Adrenal gland (tissue), 12 donors: Measurements from ENCODE around the gene ISL1. TPM values are rescaled to one million over a fixed set of nuclear protein-coding genes. Genes with fewer than 3 reads are reported as not detected.
A peak's percentile ranks its signal among the peaks of the same experiment; 100 is the strongest.

ENCODE experiments used
- DNase-seq, 7 donors: peaks; one replicate each; pipeline ENCODE4 v3.0.0-alpha.2; 2019 to 2020
- H3K27ac ChIP-seq, 5 donors: fragments of 200-600 bp; sonication (generic) in 4 of 5; 1 replicate in 3 of 5; 2 replicates in 2 of 5; pipeline versions ENCODE4 v1.5.1 to v1.8.0; 2016 to 2020; ENCODE audit warnings: mild to moderate bottlenecking in 1 of 5
- H3K27me3 ChIP-seq: fragments of 200-600 bp; 2 replicates; pipeline ENCODE4 v1.8.0; 2021
- H3K36me3 ChIP-seq, 2 donors: fragments of 200-600 bp; replicated peaks in 1 of 2; 1 replicate in 1 of 2; 2 replicates in 1 of 2; pipeline versions ENCODE4 v1.5.1 to v1.8.0; 2018 to 2022
- H3K4me1 ChIP-seq, 2 donors: fragments of 200-600 bp; replicated peaks in 1 of 2; 1 replicate in 1 of 2; 2 replicates in 1 of 2; pipeline versions ENCODE4 v1.5.1 to v1.8.0; 2018 to 2021
- H3K4me3 ChIP-seq, 4 donors: fragments of 200-600 bp; sonication (generic) in 3 of 4; one replicate each; pipeline ENCODE4 v1.5.1; 2016 to 2018
- H3K9me3 ChIP-seq, 3 donors: fragments of 200-600 bp; sonication (generic) in 1 of 3; replicated peaks in 1 of 3; 1 replicate in 2 of 3; 2 replicates in 1 of 3; pipeline versions ENCODE4 v1.5.1 to v1.8.0; 2016 to 2021
- POLR2A ChIP-seq, 2 donors: fragments of 450-650 bp; IDR thresholded peaks; one replicate each; pipeline ENCODE4 v1.6.1; 2017; ENCODE audit warnings: antibody characterized with exemption in 2 of 2, mild to moderate bottlenecking in 2 of 2, moderate library complexity in 1 of 2
- WGBS, 4 donors: extraction: QIAGEN DNeasy Blood & Tissue Kit in 2 of 4; methylation state at CpG; one replicate each; pipeline versions ENCODE4 v1.1.5 to v1.1.7; 2013 to 2017; 5-methylcytosine and 5-hydroxymethylcytosine counted together
- intact Hi-C, 2 donors: fragments of 100-400 bp; cut with DNase I; formaldehyde crosslinking; loops; one replicate each; pipeline versions ENCODE4 v1.14.1 to v1.15.0; 2022 to 2023
- polyA plus RNA-seq, 3 donors: library from polyadenylated mRNA; stranded (reverse); fragments of 200-250 nt in 2 of 3; fragments of 350-450 nt in 1 of 3; fragmentation: Illumina TruSeq in 1 of 3; extraction: RNeasy Lipid Tissue Mini Kit (QIAGEN cat#74804) in 1 of 3; gene quantifications; one replicate each; pipeline ENCODE4 v1.2.3, GENCODE V29; 2013 to 2014
- total RNA-seq, 9 donors: library from RNA; depleted of rRNA in 4 of 9; stranded (reverse); fragments of >200 nt in 4 of 9; fragments of 120-200 nt in 1 of 9; fragmentation: NEBNext Ultra II Directional in 1 of 9; extraction: Animal tissue kit (Norgen Biotek cat#: 25700) in 1 of 9; gene quantifications; one replicate each; pipeline versions ENCODE4 v1.1.0 to v1.2.4, GENCODE V29; 2013 to 2023
- TF ChIP-seq, protein P1 (sequence below), 6 experiments: fragments of 450-650 bp in 4 of 6; fragments of 200-600 bp in 2 of 6; sonication (generic) in 1 of 6; IDR thresholded peaks; 1 replicate in 5 of 6; 2 replicates in 1 of 6; pipeline versions ENCODE4 v1.5.1 to v1.8.0; 2016 to 2021; ENCODE audit warnings: antibody characterized with exemption in 6 of 6, mild to moderate bottlenecking in 2 of 6, moderate library complexity in 1 of 6
- donor health status: healthy with polysubstance abuse.
- donor health status: Bipolar disorder and iron deficiency.
- donor health status: DM: yes; HTN: yes; CAD: no.
- donor health status: DM: no; HTN: no; CAD: no.
- donor health status: DM: no; HTN: no; CAD: no.
- donor health status: DM: yes; HTN: yes; CAD: no.

ISL1 gene
- total and polyA plus RNA-seq, 12 donors: 0.13 to 10.0 (median 0.69) TPM; not detected in 4

DNA sequence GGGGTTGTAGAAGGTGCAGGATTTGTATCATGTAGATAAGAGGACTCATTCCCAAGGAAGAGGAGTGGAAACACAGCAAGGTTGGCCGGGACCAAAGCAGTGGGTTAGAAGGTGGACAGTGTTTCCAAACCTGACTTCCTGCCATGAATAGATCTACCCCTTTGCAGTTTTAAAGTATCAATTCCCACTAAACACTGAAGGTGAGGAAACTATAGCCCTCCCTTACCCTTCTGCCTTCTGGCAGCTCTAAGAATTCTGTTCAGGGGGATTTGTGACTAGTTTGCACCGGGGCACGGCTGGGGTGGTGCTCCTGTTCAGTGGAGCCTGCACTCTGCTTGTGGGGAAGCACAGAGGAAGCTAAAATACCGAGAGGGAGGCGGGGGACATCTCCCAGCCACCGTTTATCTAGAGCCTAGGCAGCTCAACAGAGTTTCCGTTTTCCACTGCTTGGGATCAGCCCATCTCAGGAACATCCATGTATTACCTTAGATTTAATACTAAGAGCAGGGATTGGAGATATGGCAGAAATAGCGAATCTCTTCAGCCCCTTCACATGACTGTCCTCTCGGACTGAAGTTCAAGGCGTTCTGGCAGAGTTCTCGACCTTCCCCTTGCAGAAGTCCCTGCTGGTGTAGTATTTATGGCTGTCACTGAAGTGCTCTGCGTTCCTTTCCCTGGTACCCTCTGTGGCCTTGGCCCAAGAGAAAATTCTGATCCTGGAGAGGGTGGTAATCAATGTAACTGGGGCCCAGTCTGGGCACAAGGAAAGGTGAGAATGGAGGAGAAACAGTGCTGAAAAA, 5.4 kb downstream of the ISL1 start:
- WGBS, 4 donors: 9 to 14% (median 10%) methylated on average over 8 to 12 of the region's 12 CpGs
- peak in 1 of 7 donors; percentile 47 for DNase-seq
- Histone ChIP-seq H3K4me3 (no peak overlapping the region), H3K27ac (no peak overlapping the region), H3K4me1 (peaks cover 0 to 4% of the 10 kb centered on the region in 2 donors), H3K27me3 (peaks cover 61% of the 10 kb centered on the region), H3K36me3 (no peaks in the 10 kb centered on the region), H3K9me3 (no peaks in the 10 kb centered on the region)
- intact Hi-C loops: no loop called here
- TF ChIP-seq, protein P1, sequence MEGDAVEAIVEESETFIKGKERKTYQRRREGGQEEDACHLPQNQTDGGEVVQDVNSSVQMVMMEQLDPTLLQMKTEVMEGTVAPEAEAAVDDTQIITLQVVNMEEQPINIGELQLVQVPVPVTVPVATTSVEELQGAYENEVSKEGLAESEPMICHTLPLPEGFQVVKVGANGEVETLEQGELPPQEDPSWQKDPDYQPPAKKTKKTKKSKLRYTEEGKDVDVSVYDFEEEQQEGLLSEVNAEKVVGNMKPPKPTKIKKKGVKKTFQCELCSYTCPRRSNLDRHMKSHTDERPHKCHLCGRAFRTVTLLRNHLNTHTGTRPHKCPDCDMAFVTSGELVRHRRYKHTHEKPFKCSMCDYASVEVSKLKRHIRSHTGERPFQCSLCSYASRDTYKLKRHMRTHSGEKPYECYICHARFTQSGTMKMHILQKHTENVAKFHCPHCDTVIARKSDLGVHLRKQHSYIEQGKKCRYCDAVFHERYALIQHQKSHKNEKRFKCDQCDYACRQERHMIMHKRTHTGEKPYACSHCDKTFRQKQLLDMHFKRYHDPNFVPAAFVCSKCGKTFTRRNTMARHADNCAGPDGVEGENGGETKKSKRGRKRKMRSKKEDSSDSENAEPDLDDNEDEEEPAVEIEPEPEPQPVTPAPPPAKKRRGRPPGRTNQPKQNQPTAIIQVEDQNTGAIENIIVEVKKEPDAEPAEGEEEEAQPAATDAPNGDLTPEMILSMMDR (IDR thresholded peaks at IDR 0.05): no peak
- no peak for TF ChIP-seq POLR2A (IDR thresholded peaks at IDR 0.05)

DNA sequence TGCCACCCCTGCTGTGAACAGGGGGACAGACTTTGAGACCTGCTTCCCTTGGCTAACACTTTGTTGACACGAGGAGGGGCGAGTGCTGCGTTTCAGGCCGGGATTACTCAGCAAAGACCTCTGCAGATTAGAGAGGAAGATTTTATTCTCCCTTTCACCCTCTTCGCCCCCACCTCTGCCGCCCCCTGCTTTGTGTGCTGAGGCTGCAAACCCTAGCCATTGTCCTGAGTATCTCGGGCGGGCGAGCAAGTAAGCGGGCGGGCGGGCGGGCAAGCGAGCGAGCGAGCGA, 6.0 kb downstream of the ISL1 start:
- H3K27ac ChIP-seq: peak overlapping the region in 1 of 5 donors; percentile 34

DNA sequence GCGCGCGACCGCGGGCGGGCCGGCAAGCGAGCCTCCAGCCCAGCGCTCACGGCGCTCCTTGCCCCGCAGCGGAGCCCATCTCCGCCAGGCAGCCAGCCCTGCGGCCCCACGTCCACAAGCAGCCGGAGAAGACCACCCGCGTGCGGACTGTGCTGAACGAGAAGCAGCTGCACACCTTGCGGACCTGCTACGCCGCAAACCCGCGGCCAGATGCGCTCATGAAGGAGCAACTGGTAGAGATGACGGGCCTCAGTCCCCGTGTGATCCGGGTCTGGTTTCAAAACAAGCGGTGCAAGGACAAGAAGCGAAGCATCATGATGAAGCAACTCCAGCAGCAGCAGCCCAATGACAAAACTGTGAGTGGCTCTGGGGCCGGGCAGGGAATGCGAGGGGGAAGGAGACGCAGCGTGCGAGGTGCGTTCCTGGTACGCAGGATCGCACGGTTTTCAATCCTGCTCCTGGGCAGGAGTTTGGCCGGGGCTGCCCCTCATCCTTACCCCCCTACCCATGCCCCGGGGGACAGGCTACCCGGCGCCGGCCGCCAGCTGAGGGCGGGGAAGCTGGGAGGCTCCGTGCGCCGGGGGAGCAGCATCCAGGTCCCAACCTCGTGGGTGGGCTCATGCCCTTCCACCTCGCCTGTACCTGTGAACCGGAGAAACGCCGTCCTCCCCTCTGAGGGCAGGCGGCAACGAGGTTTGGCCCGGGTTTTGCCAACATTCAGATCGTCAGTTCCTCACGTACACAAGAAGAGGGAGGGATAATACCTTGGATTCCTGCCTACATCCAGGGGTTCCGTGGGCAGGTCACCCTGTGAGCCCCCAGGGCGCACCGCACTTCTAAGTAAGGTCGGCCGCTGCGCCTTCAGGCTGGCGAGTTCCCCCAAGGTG, 6.6 kb downstream of the ISL1 start:
- DNase-seq: peak in 1 of 7 donors; percentile 61
- peaks cover 0 to 4% of the 10 kb centered on the region in 2 donors for H3K4me1 ChIP-seq
- no peaks in the 10 kb centered on the region for H3K9me3 ChIP-seq
- no peaks in the 10 kb centered on the region for H3K36me3 ChIP-seq
- H3K27ac ChIP-seq: peak overlapping the region in 1 of 5 donors; percentile 34
- TF ChIP-seq POLR2A (IDR thresholded peaks at IDR 0.05): no peak
- TF ChIP-seq, protein P1 (IDR thresholded peaks at IDR 0.05): no peak
- 4 to 10% (median 5%) methylated on average over 41 to 68 of the region's 68 CpGs for WGBS, 4 donors
- peaks cover 55% of the 10 kb centered on the region for H3K27me3 ChIP-seq
- H3K4me3 ChIP-seq: peak overlapping the region in 1 of 4 donors; percentile 22
- intact Hi-C loops: no loop called here

More for the DNA sequence above, 6.0 kb downstream of the ISL1 start:
- Histone ChIP-seq H3K4me1 (peaks cover 0 to 4% of the 10 kb centered on the region in 2 donors), H3K36me3 (no peaks in the 10 kb centered on the region), H3K4me3 (peak overlapping the region in 1 of 4 donors; percentile 22), H3K9me3 (no peaks in the 10 kb centered on the region), H3K27me3 (peaks cover 57% of the 10 kb centered on the region)
- intact Hi-C loops: no loop called here
- 2 to 7% (median 2%) methylated on average over 5 to 17 of the region's 17 CpGs for WGBS, 4 donors
- TF ChIP-seq POLR2A (IDR thresholded peaks at IDR 0.05): no peak
- TF ChIP-seq, protein P1 (IDR thresholded peaks at IDR 0.05): no peak
- DNase-seq: no peak

DNA sequence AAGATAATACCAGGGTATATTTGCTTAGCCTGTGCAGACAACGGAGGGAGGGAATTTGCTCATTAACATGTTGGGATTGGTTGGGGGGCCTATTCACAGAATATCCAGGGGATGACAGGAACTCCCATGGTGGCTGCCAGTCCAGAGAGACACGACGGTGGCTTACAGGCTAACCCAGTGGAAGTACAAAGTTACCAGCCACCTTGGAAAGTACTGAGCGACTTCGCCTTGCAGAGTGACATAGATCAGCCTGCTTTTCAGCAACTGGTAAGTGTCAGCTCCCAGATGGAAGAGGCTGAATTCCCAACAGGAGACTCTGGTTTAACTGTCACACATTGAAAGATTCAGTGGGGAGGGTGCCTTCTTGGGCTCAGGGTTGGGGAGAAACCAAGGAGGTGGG, 7.9 kb downstream of the ISL1 start:
- Histone ChIP-seq H3K4me3 (no peak overlapping the region), H3K27me3 (peaks cover 51% of the 10 kb centered on the region), H3K36me3 (no peaks in the 10 kb centered on the region), H3K27ac (no peak overlapping the region), H3K9me3 (no peaks in the 10 kb centered on the region), H3K4me1 (peaks cover 0 to 4% of the 10 kb centered on the region in 2 donors)
- intact Hi-C loops: no loop called here
- TF ChIP-seq, protein P1 (IDR thresholded peaks at IDR 0.05): no peak
- TF ChIP-seq POLR2A (IDR thresholded peaks at IDR 0.05): no peak
- no peak for DNase-seq
- 26 to 33% (median 31%) methylated on average over 3 to 5 of the region's 5 CpGs for WGBS, 4 donors
